Endothelial cell of umbilical vein (primary cell): ENCODE results near the gene NRXN3. TPM values are rescaled to one million over a fixed set of nuclear protein-coding genes. Genes with fewer than 3 reads are reported as not detected.

Source experiments
- BruUV-seq: library from RNA; stranded (reverse); fragments of 400-500 nt; replicated peaks from 2 replicates; lab custom pipeline; 2021; lab: Mats Ljungman, UMichigan
- CTCF ChIA-PET: fragments of 300-600, 350-600 bp; sonication (Branson Sonifier 250); formaldehyde crosslinking; loops from one replicate; lab custom pipeline; 2021; ENCODE audit warnings: antibody characterized with exemption, inconsistent platforms; lab: Charles Lee
- POLR2A ChIA-PET: fragments of 300-600, 350-600 bp; sonication (Branson Sonifier 250); formaldehyde crosslinking; loops from one replicate; lab custom pipeline; 2021; ENCODE audit warnings: antibody characterized with exemption, inconsistent platforms; lab: Charles Lee
- DNase-seq: peaks from one replicate; pipeline ENCODE4 v3.0.0-alpha.2; 2011; ENCODE audit warnings: low read depth, low spot score
- FAIRE-seq: peaks from 2 replicates; lab custom pipeline; 2011; peaks lifted over from hg19 to GRCh38; lab: Jason Lieb, UNC
- H2AFZ ChIP-seq: 2 replicates; pipeline ENCODE4 v1.6.0; 2012; ENCODE audit warnings: low read depth, low read length, control low read depth, inconsistent platforms
- H3K27ac ChIP-seq: 2 replicates; pipeline ENCODE4 v1.5.1; 2011; ENCODE audit warnings: low read depth, mild to moderate bottlenecking, control low read depth, low read length, moderate library complexity; ENCODE audit not compliant: insufficient read depth
- H3K27me3 ChIP-seq, 2 experiments: 2 replicates each; pipeline versions ENCODE4 v1.6.0 to v1.6.1; 2011; ENCODE audit warnings: low read length in 2 of 2, mixed read lengths in 1 of 2; ENCODE audit not compliant: control insufficient read depth in 2 of 2, insufficient read depth in 2 of 2
- H3K36me3 ChIP-seq, 2 experiments: 2 replicates in 1 of 2; 3 replicates in 1 of 2; pipeline ENCODE4 v1.5.1; 2011; ENCODE audit warnings: low read length in 2 of 2, mild to moderate bottlenecking in 1 of 2, moderate library complexity in 1 of 2; ENCODE audit not compliant: control insufficient read depth in 2 of 2, insufficient read depth in 2 of 2; ENCODE audit errors: extremely low read depth in 1 of 2
- H3K4me1 ChIP-seq: 3 replicates; pipeline ENCODE4 v1.5.1; 2011; ENCODE audit warnings: mild to moderate bottlenecking, low read length; ENCODE audit not compliant: control insufficient read depth, insufficient read depth; ENCODE audit errors: extremely low read depth
- H3K4me2 ChIP-seq: 2 replicates; pipeline ENCODE4 v1.6.1; 2011; ENCODE audit warnings: low read length, control low read depth, mixed read lengths; ENCODE audit not compliant: insufficient read depth
- H3K4me3 ChIP-seq, 3 experiments: fragments of 200-600 bp in 1 of 3; sonication (generic), shearing (Covaris generic) in 1 of 3; replicated peaks in 1 of 3; 2 replicates each; pipeline ENCODE4 v1.5.1; 2011 to 2016; ENCODE audit warnings: control low read depth in 3 of 3, low read length in 3 of 3, mild to moderate bottlenecking in 2 of 3, inconsistent platforms in 1 of 3, low read depth in 1 of 3, moderate library complexity in 1 of 3; ENCODE audit not compliant: insufficient read depth in 1 of 3
- H3K79me2 ChIP-seq: 2 replicates; pipeline ENCODE4 v1.6.0; 2012; ENCODE audit warnings: low read length, inconsistent platforms; ENCODE audit not compliant: control insufficient read depth, insufficient read depth
- H3K9ac ChIP-seq: replicated peaks from 2 replicates; pipeline ENCODE3; 2011; ENCODE audit warnings: low read length, control low read depth; ENCODE audit not compliant: insufficient read depth; ENCODE audit errors: extremely low read depth
- H3K9me1 ChIP-seq: replicated peaks from 3 replicates; pipeline ENCODE4 v1.6.0; 2011; ENCODE audit warnings: mild to moderate bottlenecking, low read length; ENCODE audit not compliant: control insufficient read depth, insufficient read depth; ENCODE audit errors: extremely low read depth
- H3K9me3 ChIP-seq: replicated peaks from 2 replicates; pipeline ENCODE4 v1.5.1; 2012; ENCODE audit warnings: low read length, inconsistent platforms; ENCODE audit not compliant: control insufficient read depth, insufficient read depth
- H4K20me1 ChIP-seq: replicated peaks from 2 replicates; pipeline ENCODE3; 2011; ENCODE audit warnings: mild to moderate bottlenecking, low read length; ENCODE audit not compliant: control insufficient read depth, insufficient read depth; ENCODE audit errors: extremely low read depth
- EZH2 ChIP-seq: IDR thresholded peaks from 2 replicates; pipeline ENCODE4 v1.6.1; 2012; ENCODE audit warnings: borderline replicate concordance, low read depth, mild to moderate bottlenecking, moderate library complexity, low read length, inconsistent platforms; ENCODE audit not compliant: severe bottlenecking
- FOS ChIP-seq: IDR thresholded peaks from 2 replicates; pipeline ENCODE4 v1.6.1; 2011; ENCODE audit warnings: mild to moderate bottlenecking, low read length, moderate library complexity, borderline replicate concordance; ENCODE audit not compliant: insufficient read depth
- GATA2 ChIP-seq: IDR thresholded peaks from 2 replicates; pipeline ENCODE4 v1.7.0; 2011; ENCODE audit warnings: low read depth, mild to moderate bottlenecking, moderate library complexity, mixed read lengths, low read length; ENCODE audit not compliant: insufficient read length, insufficient read depth
- JUN ChIP-seq: IDR thresholded peaks from 2 replicates; pipeline ENCODE4 v1.6.1; 2011; ENCODE audit warnings: borderline replicate concordance, low read depth; ENCODE audit not compliant: insufficient read length, insufficient read depth
- MAX ChIP-seq: IDR thresholded peaks from 2 replicates; pipeline ENCODE4 v1.6.1; 2011; ENCODE audit not compliant: insufficient read depth, insufficient read length
- MYC ChIP-seq: IDR thresholded peaks from one replicate; pipeline ENCODE4 v1.6.1; 2011; ENCODE audit warnings: mild to moderate bottlenecking, low read depth, low read length
- POLR2A ChIP-seq: IDR thresholded peaks from 2 replicates; pipeline ENCODE4 v1.6.1; 2012; ENCODE audit warnings: low read depth, mild to moderate bottlenecking, control low read depth, low read length
- POLR2AphosphoS5 ChIP-seq: IDR thresholded peaks from 2 replicates; pipeline ENCODE4 v1.6.1; 2012; ENCODE audit warnings: low read depth, mild to moderate bottlenecking, control low read depth, low read length, moderate library complexity; ENCODE audit not compliant: insufficient read depth
- dilution Hi-C: fragments of 300-500 bp; cut with MboI; formaldehyde crosslinking; loops from one replicate; pipeline ENCODE4 v1.15.0; 2019; ENCODE audit warnings: low sequenced_read_pairs; ENCODE audit not compliant: extremely low pct_ligation_motif_present
- intact Hi-C: fragments of 100-400 bp; cut with micrococcal nuclease; formaldehyde crosslinking; loops from one replicate; pipeline ENCODE4 v1.10.0; 2022
- polyA plus RNA-seq, 4 experiments: library from polyadenylated mRNA; depleted of rRNA in 3 of 4; stranded (reverse) in 3 of 4; unstranded in 1 of 4; fragments of >200 nt; gene quantifications; 2 replicates each; pipeline versions ENCODE4 v1.2.1 to v1.2.3, GENCODE V29; 2011 to 2012; ENCODE audit warnings: missing spikeins in 1 of 4
- total RNA-seq: library from RNA; stranded (reverse); gene quantifications from 2 replicates; pipeline ENCODE4 v1.2.3, GENCODE V29; 2021
- TF ChIP-seq, protein P1 (sequence below), 2 donors: IDR thresholded peaks; 1 replicate in 1 of 2; 2 replicates in 1 of 2; pipeline ENCODE4 v1.5.1; 2011; ENCODE audit warnings: low read length in 2 of 2, mild to moderate bottlenecking in 2 of 2, moderate library complexity in 2 of 2, control low read depth in 1 of 2, inconsistent platforms in 1 of 2, low read depth in 1 of 2; ENCODE audit not compliant: insufficient read depth in 1 of 2; ENCODE audit errors: extremely low read depth in 1 of 2

Gene NRXN3
- total and polyA plus RNA-seq, 2 donors (not counting 3 experiments of a cell fraction or from before 2014, with no cell fraction given), result 0.72 to 4.2 TPM

DNA sequence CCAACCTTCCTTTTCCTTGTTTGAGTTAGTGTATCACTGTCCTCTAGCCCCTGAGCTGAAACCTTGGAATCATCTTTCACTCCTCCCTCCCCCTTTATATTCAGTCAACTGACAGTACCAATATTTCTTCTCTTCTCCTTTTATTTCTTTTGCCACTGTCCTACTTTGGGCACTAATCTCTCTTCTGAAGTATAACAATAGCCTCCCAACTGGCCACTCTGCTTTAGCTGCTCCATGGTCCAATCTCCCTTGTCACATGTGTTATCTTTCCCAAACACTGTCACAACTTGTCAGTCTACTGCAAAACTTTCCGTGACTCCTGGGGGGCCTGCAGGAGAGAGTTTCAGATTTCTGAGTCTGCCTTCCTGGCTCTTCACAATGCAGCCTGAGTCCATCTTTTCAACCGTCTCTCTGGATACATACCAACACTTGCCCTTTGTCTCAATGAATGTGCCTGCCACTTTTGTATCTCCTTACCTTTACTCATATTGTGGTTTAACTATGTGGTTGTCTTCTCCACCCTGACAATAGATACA is 1570.0 kb downstream of the NRXN3 start:
- Histone ChIP-seq H3K4me3 (no peak overlapping the region), H3K9ac (no peak overlapping the region), H3K27ac (no peak overlapping the region), H3K4me1 (no peaks in the 10 kb centered on the region), H2AFZ (no peak overlapping the region), H3K4me2 (no peak overlapping the region), H3K36me3 (no peaks in the 10 kb centered on the region), H3K79me2 (no peaks in the 10 kb centered on the region), H3K9me1 (no peaks in the 10 kb centered on the region), H4K20me1 (no peaks in the 10 kb centered on the region), H3K9me3 (peaks cover 2% of the 10 kb centered on the region), H3K27me3 (no peaks in the 10 kb centered on the region)
- intact Hi-C loops, result loop anchor here (5.0 kb wide), 1 partner anchor 517 kb away; no protein-coding TSS in a partner anchor
- BruUV-seq, result no TSS peak
- DNase-seq (no peak), FAIRE-seq (no peak)
- TF ChIP-seq GATA2 (no peak), POLR2A (no peak), MAX (no peak), EZH2 (no peak), FOS (no peak), MYC (no peak), POLR2AphosphoS5 (no peak), JUN (no peak)
- TF ChIP-seq, protein P1, sequence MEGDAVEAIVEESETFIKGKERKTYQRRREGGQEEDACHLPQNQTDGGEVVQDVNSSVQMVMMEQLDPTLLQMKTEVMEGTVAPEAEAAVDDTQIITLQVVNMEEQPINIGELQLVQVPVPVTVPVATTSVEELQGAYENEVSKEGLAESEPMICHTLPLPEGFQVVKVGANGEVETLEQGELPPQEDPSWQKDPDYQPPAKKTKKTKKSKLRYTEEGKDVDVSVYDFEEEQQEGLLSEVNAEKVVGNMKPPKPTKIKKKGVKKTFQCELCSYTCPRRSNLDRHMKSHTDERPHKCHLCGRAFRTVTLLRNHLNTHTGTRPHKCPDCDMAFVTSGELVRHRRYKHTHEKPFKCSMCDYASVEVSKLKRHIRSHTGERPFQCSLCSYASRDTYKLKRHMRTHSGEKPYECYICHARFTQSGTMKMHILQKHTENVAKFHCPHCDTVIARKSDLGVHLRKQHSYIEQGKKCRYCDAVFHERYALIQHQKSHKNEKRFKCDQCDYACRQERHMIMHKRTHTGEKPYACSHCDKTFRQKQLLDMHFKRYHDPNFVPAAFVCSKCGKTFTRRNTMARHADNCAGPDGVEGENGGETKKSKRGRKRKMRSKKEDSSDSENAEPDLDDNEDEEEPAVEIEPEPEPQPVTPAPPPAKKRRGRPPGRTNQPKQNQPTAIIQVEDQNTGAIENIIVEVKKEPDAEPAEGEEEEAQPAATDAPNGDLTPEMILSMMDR (IDR thresholded peaks at IDR 0.05; ENCODE audit: extremely low read depth in 1 of 2, insufficient read depth in 1 of 2, low read depth in 1 of 2, low read length in 2 of 2), result no peak
- POLR2A ChIA-PET, result no interaction called here
- CTCF ChIA-PET, result no interaction called here
- dilution Hi-C loops, result no loop called here
